Measurements from ENCODE around the gene KDM4B. TPM values are rescaled to one million over a fixed set of nuclear protein-coding genes. Genes with fewer than 3 reads are reported as not detected.

The KDM4B gene
- total RNA-seq, 2 donors from 2014 or later, result 27.8 to 38.5 TPM

DNA sequence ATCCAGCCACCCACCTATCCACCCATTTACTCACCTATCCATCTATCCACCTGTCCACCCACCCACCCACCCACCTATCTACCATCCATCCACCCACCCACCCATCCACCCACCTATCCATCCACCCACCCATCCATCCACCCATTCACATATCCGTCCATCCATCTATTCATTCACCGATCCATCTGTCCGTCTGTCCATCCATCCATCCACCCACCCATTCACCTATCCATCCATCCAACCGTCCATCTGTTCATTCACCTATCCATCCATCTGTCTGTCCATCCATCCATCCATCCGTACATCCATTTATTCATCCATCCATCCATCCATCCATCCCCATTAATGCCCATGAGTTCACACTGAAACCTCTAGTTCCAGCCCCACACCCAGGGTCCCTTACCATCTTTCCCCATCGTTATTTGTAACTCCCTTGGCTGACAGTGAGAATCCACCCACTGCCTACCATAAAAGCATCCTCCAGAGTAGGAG, 31.3 kb downstream of the KDM4B start:
- WGBS, 2 experiments (ENCODE audit: insufficient coverage in 1 of 2, insufficient read length in 1 of 2), result 91 to 100% methylated on average over 5 to 6 of the region's 6 CpGs
- Histone ChIP-seq H3K36me3 (ENCODE audit: control insufficient read depth, insufficient read depth, low read length) (no peaks in the 10 kb centered on the region), H3K27ac (ENCODE audit: low read depth, low read length) (no peak overlapping the region), H3K9me3 (ENCODE audit: control insufficient read depth, low read length) (no peaks in the 10 kb centered on the region), H3K4me3 (ENCODE audit: low read length) (no peak overlapping the region), H3K9ac (ENCODE audit: extremely low read depth, low read length, poor library complexity, severe bottlenecking) (no peak overlapping the region), H3K27me3 (ENCODE audit: control insufficient read depth, insufficient read depth, low read length, poor library complexity, severe bottlenecking) (no peaks in the 10 kb centered on the region), H3K4me1 (ENCODE audit: control insufficient read depth, insufficient read depth, low read length) (no peaks in the 10 kb centered on the region)
- Mint-ChIP-seq H3K4me3 (no peak overlapping the region), H3K27ac (no peak overlapping the region), H3K36me3 (ENCODE audit: low read depth) (peaks cover 20% of the 10 kb centered on the region), H3K9me3 (peaks cover 3% of the 10 kb centered on the region), H3K27me3 (ENCODE audit: insufficient read depth) (no peaks in the 10 kb centered on the region), H3K4me1 (peaks cover 5% of the 10 kb centered on the region)
- TF ChIP-seq, protein P1, sequence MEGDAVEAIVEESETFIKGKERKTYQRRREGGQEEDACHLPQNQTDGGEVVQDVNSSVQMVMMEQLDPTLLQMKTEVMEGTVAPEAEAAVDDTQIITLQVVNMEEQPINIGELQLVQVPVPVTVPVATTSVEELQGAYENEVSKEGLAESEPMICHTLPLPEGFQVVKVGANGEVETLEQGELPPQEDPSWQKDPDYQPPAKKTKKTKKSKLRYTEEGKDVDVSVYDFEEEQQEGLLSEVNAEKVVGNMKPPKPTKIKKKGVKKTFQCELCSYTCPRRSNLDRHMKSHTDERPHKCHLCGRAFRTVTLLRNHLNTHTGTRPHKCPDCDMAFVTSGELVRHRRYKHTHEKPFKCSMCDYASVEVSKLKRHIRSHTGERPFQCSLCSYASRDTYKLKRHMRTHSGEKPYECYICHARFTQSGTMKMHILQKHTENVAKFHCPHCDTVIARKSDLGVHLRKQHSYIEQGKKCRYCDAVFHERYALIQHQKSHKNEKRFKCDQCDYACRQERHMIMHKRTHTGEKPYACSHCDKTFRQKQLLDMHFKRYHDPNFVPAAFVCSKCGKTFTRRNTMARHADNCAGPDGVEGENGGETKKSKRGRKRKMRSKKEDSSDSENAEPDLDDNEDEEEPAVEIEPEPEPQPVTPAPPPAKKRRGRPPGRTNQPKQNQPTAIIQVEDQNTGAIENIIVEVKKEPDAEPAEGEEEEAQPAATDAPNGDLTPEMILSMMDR (conservative IDR thresholded peaks at IDR 0.05), result no peak
- DNase-seq, result no peak

DNA sequence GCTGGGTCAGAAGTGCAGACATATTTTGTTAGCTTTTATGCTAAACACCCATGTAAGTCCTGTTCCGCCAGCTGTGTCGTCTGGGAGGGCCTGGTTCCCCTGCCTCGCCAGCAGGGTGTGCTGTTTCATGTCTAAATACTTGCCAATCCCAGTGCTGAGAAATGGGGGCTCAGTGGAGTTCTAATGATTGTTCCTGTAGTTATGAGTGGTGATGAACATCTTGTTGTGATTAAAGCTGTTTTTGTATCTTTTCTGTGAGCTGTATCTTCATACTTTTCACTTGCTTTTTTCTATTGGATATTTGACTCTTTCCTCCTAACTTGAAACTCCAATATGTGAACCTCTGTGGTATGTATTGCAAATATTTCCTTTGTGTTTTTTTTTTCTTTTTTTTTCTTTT, 32.7 kb downstream of the KDM4B start:
- H3K36me3 Mint-ChIP-seq (ENCODE audit: low read depth), result peaks cover 17% of the 10 kb centered on the region
- DNase-seq, result peak; percentile 81
- Histone ChIP-seq H3K27me3 (ENCODE audit: control insufficient read depth, insufficient read depth, low read length, poor library complexity, severe bottlenecking) (no peaks in the 10 kb centered on the region), H3K9ac (ENCODE audit: extremely low read depth, low read length, poor library complexity, severe bottlenecking) (no peak overlapping the region), H3K4me3 (ENCODE audit: low read length) (no peak overlapping the region), H3K36me3 (ENCODE audit: control insufficient read depth, insufficient read depth, low read length) (no peaks in the 10 kb centered on the region), H3K27ac (ENCODE audit: low read depth, low read length) (no peak overlapping the region), H3K9me3 (ENCODE audit: control insufficient read depth, low read length) (no peaks in the 10 kb centered on the region), H3K4me1 (ENCODE audit: control insufficient read depth, insufficient read depth, low read length) (no peaks in the 10 kb centered on the region)
- no peak overlapping the region for H3K4me3 Mint-ChIP-seq
- H3K27me3 Mint-ChIP-seq (ENCODE audit: insufficient read depth), result no peaks in the 10 kb centered on the region
- WGBS, 2 experiments (ENCODE audit: insufficient coverage in 1 of 2, insufficient read length in 1 of 2), result 63 to 100% methylated on average over 2 to 3 of the region's 3 CpGs
- H3K4me1 Mint-ChIP-seq, result peaks cover 5% of the 10 kb centered on the region
- TF ChIP-seq, protein P1 (conservative IDR thresholded peaks at IDR 0.05), result peak; percentile 91
- no peak overlapping the region for H3K27ac Mint-ChIP-seq
- H3K9me3 Mint-ChIP-seq, result peaks cover 3% of the 10 kb centered on the region

DNA sequence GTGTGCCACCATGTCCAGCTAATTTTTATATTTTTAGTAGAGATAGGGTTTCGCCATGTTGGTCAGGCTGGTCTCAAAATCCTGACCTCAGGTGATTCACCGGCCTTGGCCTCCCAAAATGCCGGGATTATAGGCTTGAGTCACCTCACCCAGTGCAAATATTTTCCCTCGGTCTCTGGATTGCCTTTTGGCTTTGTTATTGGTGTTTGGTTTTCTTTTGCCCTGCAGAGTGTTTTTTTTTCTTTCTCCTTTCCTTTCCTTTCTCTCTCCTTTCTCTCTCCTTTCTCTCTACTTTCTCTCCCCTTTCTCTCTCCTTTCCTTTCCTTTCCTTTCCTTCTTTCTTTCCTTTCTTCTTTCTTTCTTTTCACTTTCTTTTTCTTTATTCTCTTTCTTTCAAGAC, 33.2 kb downstream of the KDM4B start:
- Mint-ChIP-seq H3K27ac (peak overlapping the region; percentile 5), H3K9me3 (peaks cover 5% of the 10 kb centered on the region)

More for the DNA sequence above, 33.2 kb downstream of the KDM4B start:
- no peaks in the 10 kb centered on the region for H3K36me3 ChIP-seq (ENCODE audit: control insufficient read depth, insufficient read depth, low read length)
- no peak overlapping the region for H3K4me3 ChIP-seq (ENCODE audit: low read length)
- peaks cover 5% of the 10 kb centered on the region for H3K4me1 Mint-ChIP-seq
- no peaks in the 10 kb centered on the region for H3K27me3 ChIP-seq (ENCODE audit: control insufficient read depth, insufficient read depth, low read length, poor library complexity, severe bottlenecking)
- H3K4me3 Mint-ChIP-seq, result no peak overlapping the region
- H3K27ac ChIP-seq (ENCODE audit: low read depth, low read length), result no peak overlapping the region
- H3K27me3 Mint-ChIP-seq (ENCODE audit: insufficient read depth), result no peaks in the 10 kb centered on the region
- WGBS, 2 experiments (ENCODE audit: insufficient coverage in 1 of 2, insufficient read length in 1 of 2), result 93 to 95% methylated on average over 3 of the region's 4 CpGs
- TF ChIP-seq, protein P1 (conservative IDR thresholded peaks at IDR 0.05), result no peak
- H3K4me1 ChIP-seq (ENCODE audit: control insufficient read depth, insufficient read depth, low read length), result no peaks in the 10 kb centered on the region
- H3K9me3 ChIP-seq (ENCODE audit: control insufficient read depth, low read length), result no peaks in the 10 kb centered on the region
- no peak for DNase-seq
- no peak overlapping the region for H3K9ac ChIP-seq (ENCODE audit: extremely low read depth, low read length, poor library complexity, severe bottlenecking)
- H3K36me3 Mint-ChIP-seq (ENCODE audit: low read depth), result peaks cover 18% of the 10 kb centered on the region
